Measurements from ENCODE around the gene WDR59.
A peak's percentile ranks its signal among the peaks of the same experiment; 100 is the strongest.

WDR59 gene

GRCh38 chr16:74984529-74985296 is at the start of gene WDR59:
Gene WDR59, minus strand, starts transcription at chr16:74985123. Its CDS starts 106 bp downstream, at chr16:74985017.
- no peaks in the 10 kb centered on the region for H3K36me3 ChIP-seq (replicated peaks)
- no peak for TF ChIP-seq CTCF (IDR thresholded peaks at IDR 0.05; ENCODE audit: low read depth, low read length, missing control alignments)
- peak; percentile 100 for DNase-seq
- H3K4me3 ChIP-seq (ENCODE audit: low read depth, low read length), result peak within 1 kb of the TSS; percentile 97
- in situ Hi-C loops (cut with HindIII; ENCODE audit: low pct_ligation_motif_present, low sequenced_read_pairs), result no loop called here
- H3K27ac ChIP-seq, result peak within 1 kb of the TSS; percentile 51
- no peaks in the 10 kb centered on the region for H3K27me3 ChIP-seq (replicated peaks)

GRCh38 chr16:75032655-75033054 is 47.7 kb upstream of the WDR59 start:
- no peak for TF ChIP-seq CTCF (IDR thresholded peaks at IDR 0.05; ENCODE audit: low read depth, low read length, missing control alignments)
- DNase-seq, result no peak
- in situ Hi-C loops (cut with HindIII; ENCODE audit: low pct_ligation_motif_present, low sequenced_read_pairs), result no loop called here
- H3K27ac ChIP-seq, result no peak overlapping the region
- no peaks in the 10 kb centered on the region for H3K36me3 ChIP-seq (replicated peaks)
- no peaks in the 10 kb centered on the region for H3K27me3 ChIP-seq (replicated peaks)
- H3K4me3 ChIP-seq (ENCODE audit: low read depth, low read length), result no peak overlapping the region

- Histone ChIP-seq H3K4me3 (ENCODE audit: low read depth, low read length) (no peak overlapping the region), H3K27me3 (replicated peaks) (no peaks in the 10 kb centered on the region), H3K27ac (peak overlapping the region; percentile 74), H3K36me3 (replicated peaks) (no peaks in the 10 kb centered on the region)
- in situ Hi-C loops (cut with HindIII; ENCODE audit: low pct_ligation_motif_present, low sequenced_read_pairs), result no loop called here
- no peak for TF ChIP-seq CTCF (IDR thresholded peaks at IDR 0.05; ENCODE audit: low read depth, low read length, missing control alignments)
- DNase-seq, result peak; percentile 56
Observed at GRCh38 chr16:75029854-75030253, 44.9 kb upstream of the WDR59 start.

GRCh38 chr16:75028544-75029135 is 43.7 kb upstream of the WDR59 start:
- Histone ChIP-seq H3K36me3 (replicated peaks) (no peaks in the 10 kb centered on the region), H3K27me3 (replicated peaks) (no peaks in the 10 kb centered on the region), H3K4me3 (ENCODE audit: low read depth, low read length) (no peak overlapping the region), H3K27ac (peak overlapping the region; percentile 85)
- in situ Hi-C loops (cut with HindIII; ENCODE audit: low pct_ligation_motif_present, low sequenced_read_pairs), result no loop called here
- no peak for DNase-seq
- no peak for TF ChIP-seq CTCF (IDR thresholded peaks at IDR 0.05; ENCODE audit: low read depth, low read length, missing control alignments)

- H3K27me3 ChIP-seq (replicated peaks), result no peaks in the 10 kb centered on the region
- no peak for DNase-seq
- H3K36me3 ChIP-seq (replicated peaks), result no peaks in the 10 kb centered on the region
- in situ Hi-C loops (cut with HindIII; ENCODE audit: low pct_ligation_motif_present, low sequenced_read_pairs), result no loop called here
- H3K4me3 ChIP-seq (ENCODE audit: low read depth, low read length), result no peak overlapping the region
- peak overlapping the region; percentile 85 for H3K27ac ChIP-seq
- TF ChIP-seq CTCF (IDR thresholded peaks at IDR 0.05; ENCODE audit: low read depth, low read length, missing control alignments), result no peak
Observed at GRCh38 chr16:75027520-75028300, 42.8 kb upstream of the WDR59 start.

Measured in brain microvascular endothelial cell (primary cell).